Prostate gland (tissue), 2 donors: ENCODE measurements around the gene CFAP157.

ENCODE experiments used
- CTCF ChIP-seq, 4 experiments: fragments of 200-600 bp in 2 of 4; fragments of 450-650 bp in 2 of 4; sonication (generic) in 2 of 4; IDR thresholded peaks; 1 replicate in 3 of 4; 2 replicates in 1 of 4; pipeline ENCODE4 v1.5.1; 2016 to 2019; ENCODE audit warnings: antibody characterized with exemption in 4 of 4, mild to moderate bottlenecking in 2 of 4, moderate library complexity in 2 of 4
- POLR2A ChIP-seq: fragments of 450-650 bp; IDR thresholded peaks from one replicate; pipeline ENCODE4 v1.6.1; 2016; ENCODE audit warnings: antibody characterized with exemption, mild to moderate bottlenecking

GRCh38 chr9:127703289-127703946 lies 3.4 kb upstream of the CFAP157 start:
- TF ChIP-seq CTCF (IDR thresholded peaks at IDR 0.05) (no peak), POLR2A (no peak)
